SK-N-SH treated with all-trans-retinoic acid at 6 μM for 48 hours (cell line): ENCODE data around the gene CENPO.

Experiments used
- ARNTL ChIP-seq: fragments of 450-650 bp; formaldehyde crosslinking; IDR thresholded peaks from 2 replicates; pipeline ENCODE4 v1.5.0; 2020; ENCODE audit warnings: low read depth, mild to moderate bottlenecking, moderate library complexity, borderline replicate concordance
- BACH2 ChIP-seq: fragments of 250-450 bp; sonication (Bioruptor Pico); IDR thresholded peaks from 2 replicates; pipeline ENCODE4 v1.9.0; 2021; ENCODE audit warnings: mild to moderate bottlenecking, borderline replicate concordance
- CREB5 ChIP-seq: fragments of 250-450 bp; sonication (Bioruptor Pico); IDR thresholded peaks from 2 replicates; pipeline ENCODE4 v1.5.1; 2020; ENCODE audit warnings: low read depth, mild to moderate bottlenecking, moderate library complexity
- CSDC2 ChIP-seq: fragments of 250-450 bp; sonication (Bioruptor Pico); IDR thresholded peaks from 2 replicates; pipeline ENCODE4 v1.5.0; 2020; ENCODE audit warnings: mild to moderate bottlenecking, moderate library complexity
- OSR1 ChIP-seq: fragments of 250-450 bp; sonication (Bioruptor Pico); IDR thresholded peaks from 2 replicates; pipeline ENCODE4 v1.8.0; 2022; ENCODE audit warnings: moderate library complexity, mild to moderate bottlenecking, inconsistent platforms
- PATZ1 ChIP-seq: fragments of 250-450 bp; sonication (Bioruptor Pico); IDR thresholded peaks from 2 replicates; pipeline ENCODE4 v1.8.0; 2020; ENCODE audit warnings: mild to moderate bottlenecking, moderate library complexity, borderline replicate concordance
- POU6F1 ChIP-seq: fragments of 250-450 bp; sonication (Bioruptor Pico); IDR thresholded peaks from 2 replicates; pipeline ENCODE4 v1.8.0; 2021; ENCODE audit warnings: low read depth, mild to moderate bottlenecking, moderate library complexity, borderline replicate concordance
- TCF4 ChIP-seq: fragments of 250-450 bp; sonication (Bioruptor Pico); IDR thresholded peaks from 2 replicates; pipeline ENCODE4 v1.8.0; 2021; ENCODE audit warnings: mild to moderate bottlenecking, moderate library complexity, borderline replicate concordance
- TSHZ2 ChIP-seq: fragments of 250-450 bp; sonication (Bioruptor Pico); IDR thresholded peaks from 2 replicates; pipeline ENCODE4 v1.5.0; 2020; ENCODE audit warnings: mild to moderate bottlenecking, moderate library complexity
- ZFP3 ChIP-seq: fragments of 250-450 bp; sonication (Bioruptor Pico); IDR thresholded peaks from 2 replicates; pipeline ENCODE4 v1.5.0; 2020; ENCODE audit warnings: mild to moderate bottlenecking, moderate library complexity
- ZFP30 ChIP-seq: fragments of 450-650 bp; formaldehyde crosslinking; IDR thresholded peaks from 2 replicates; pipeline ENCODE4 v1.5.0; 2022; ENCODE audit warnings: mild to moderate bottlenecking, moderate library complexity

GRCh38 chr2:24813691-24814137, 20.5 kb downstream of the CENPO start:
- no peak for TF ChIP-seq TSHZ2 (CRISPR knock-in tag)
- TF ChIP-seq PATZ1, result no peak
- no peak for TF ChIP-seq TCF4 (CRISPR knock-in tag)
- TF ChIP-seq CSDC2 (CRISPR knock-in tag), result no peak
- TF ChIP-seq ARNTL (CRISPR knock-in tag), result no peak
- no peak for TF ChIP-seq OSR1 (CRISPR knock-in tag)
- TF ChIP-seq BACH2, result no peak
- no peak for TF ChIP-seq ZFP30 (CRISPR knock-in tag)
- no peak for TF ChIP-seq POU6F1
- no peak for TF ChIP-seq ZFP3 (CRISPR knock-in tag)
- no peak for TF ChIP-seq CREB5 (CRISPR knock-in tag)
